NCI-H2081 treated with DMSO at 0.1 percent for 48 hours (cell line): Measurements from ENCODE around the gene PSMA7.
"Not testable (repeated sequence)": the region's sequence is repeated elsewhere in the genome, so short reads cannot be mapped to it uniquely, and the experiment has no call there.

ENCODE experiments used
- DNase-seq: peaks from one replicate; lab custom pipeline; 2025; lab: John Stamatoyannopoulos, UW

Gene PSMA7

GRCh38 chr20:62155428-62156253 is 12.4 kb upstream of the PSMA7 start:
- DNase-seq = no peak

DNA sequence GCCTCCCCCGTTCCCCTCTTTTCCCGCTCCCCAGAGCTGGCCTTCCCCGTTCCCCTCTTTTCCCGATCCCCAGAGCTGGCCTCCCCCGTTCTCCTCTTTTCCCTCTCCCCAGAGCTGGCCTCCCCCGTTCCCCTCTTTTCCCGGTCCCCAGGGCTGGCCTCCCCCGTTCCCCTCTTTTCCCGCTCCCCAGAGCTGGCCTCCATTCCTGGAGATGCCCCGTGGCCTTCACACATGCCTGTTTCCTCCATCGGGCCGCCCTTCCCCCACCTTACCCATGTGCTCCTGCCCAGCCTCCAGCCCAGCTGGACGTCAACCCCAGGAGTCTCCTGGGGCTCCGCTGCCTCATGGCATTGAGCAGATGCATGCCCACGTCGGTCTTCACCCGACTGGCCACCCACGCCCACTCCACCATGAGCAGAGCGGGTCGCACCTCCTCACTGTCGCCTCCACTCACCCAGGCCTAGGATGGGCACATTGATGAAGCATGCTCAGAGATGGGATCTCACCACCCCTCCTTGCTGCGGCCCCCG is 8.7 kb upstream of the PSMA7 start:
- no peak for DNase-seq

DNA sequence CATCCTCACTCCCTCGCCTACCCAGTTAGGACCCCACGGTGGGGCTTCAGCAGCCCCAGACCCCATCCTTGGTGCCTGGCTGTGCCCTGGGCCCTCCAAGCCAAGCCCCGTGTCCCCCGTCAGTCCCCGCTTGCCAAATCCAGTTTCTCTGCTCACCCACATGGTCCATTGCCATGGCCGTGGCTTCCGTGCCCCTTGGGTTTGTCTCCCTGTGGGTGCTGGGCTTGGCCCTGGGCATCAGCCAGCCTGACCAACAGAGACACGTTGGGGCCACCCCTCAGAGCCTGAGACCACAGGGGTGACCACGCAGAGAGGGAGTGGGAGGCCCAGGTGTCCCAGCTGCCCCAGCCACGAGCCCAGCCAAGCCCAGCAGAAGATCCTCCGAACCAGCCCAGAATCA is 8.0 kb upstream of the PSMA7 start:
- no peak for DNase-seq

DNA sequence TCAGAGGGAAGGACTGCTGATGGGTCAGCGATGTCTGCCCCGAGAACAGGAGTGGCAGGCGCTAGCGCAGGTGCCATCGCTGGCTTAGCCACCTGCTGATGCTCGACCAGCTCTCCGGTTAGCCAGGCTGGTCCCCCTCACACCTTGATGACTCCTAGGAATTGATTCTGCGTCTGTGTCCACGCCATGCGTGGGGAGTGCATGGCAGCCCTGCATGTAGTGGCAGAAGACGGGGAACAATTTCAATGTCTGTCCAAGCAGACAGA is 7.0 kb upstream of the PSMA7 start:
- DNase-seq = no peak

- DNase-seq = no peak
These were observed 6.5 kb upstream of the PSMA7 start for GRCh38 chr20:62149532-62150309.

GRCh38 chr20:62148908-62149314 is 5.7 kb upstream of the PSMA7 start:
- no peak for DNase-seq

DNA sequence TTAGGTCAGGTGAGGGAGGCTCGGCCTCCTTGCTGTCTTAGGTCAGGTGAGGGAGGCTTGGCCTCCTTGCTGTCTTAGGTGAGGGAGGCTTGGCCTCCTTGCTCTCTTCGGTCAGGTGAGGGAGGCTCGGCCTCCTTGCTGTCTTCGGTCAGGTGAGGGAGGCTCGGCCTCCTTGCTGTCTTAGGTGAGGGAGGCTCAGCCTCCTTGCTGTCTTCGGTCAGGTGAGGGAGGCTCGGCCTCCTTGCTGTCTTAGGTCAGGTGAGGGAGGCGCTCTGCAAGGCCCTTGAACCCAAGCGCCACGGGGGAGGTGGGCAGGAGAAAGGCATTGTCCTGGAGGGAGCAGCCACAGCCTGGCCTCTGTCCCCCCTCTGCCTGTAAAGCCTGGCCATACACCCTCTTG is 5.2 kb upstream of the PSMA7 start:
- not testable (repeated sequence) for DNase-seq

- DNase-seq = no peak
These were observed 4.3 kb upstream of the PSMA7 start for GRCh38 chr20:62147528-62147927.

- no peak for DNase-seq
These were observed 3.9 kb upstream of the PSMA7 start for GRCh38 chr20:62147125-62147524.

DNA sequence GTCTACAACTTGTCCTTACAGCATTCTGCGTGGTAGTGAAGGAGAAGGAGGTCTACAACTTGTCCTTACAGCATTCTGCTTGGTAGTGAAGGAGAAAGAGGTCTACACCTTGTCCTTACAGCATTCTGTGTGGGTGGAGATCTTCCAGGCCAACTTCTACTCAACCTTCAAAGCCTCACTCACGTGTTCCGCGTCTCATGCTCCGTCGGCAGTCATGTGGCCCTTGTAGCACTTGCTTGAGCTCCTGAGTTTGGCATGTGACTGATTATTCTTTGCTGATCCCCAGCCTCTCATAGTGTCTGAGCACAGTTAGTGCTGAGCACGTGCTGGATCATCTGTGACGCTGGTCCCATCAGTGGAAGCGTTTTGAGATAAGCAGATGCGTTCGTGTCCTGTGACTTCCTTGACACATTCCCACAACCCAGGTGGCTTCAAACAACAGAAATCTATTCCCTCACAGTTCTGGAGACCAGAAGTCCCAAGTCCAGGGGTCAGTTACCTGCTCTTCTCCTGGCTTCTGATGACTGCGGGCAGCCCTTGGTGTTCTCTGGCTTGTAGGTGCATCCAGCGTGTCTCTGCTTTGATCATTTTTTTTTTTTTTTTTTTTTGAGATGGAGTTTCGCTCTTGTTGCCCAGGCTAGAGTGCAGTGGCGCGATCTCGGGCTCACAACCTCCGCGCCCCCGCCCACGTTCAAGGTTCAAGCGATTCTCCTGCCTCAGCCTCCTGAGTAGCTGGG is 3.0 kb upstream of the PSMA7 start:
- DNase-seq = no peak

GRCh38 chr20:62145688-62146018 is 2.5 kb upstream of the PSMA7 start:
- no peak for DNase-seq

GRCh38 chr20:62143957-62144825 is 997 bp upstream of the PSMA7 start:
- DNase-seq = no peak

GRCh38 chr20:62142252-62143080 is 728 bp downstream of the PSMA7 start:
- DNase-seq = no peak

GRCh38 chr20:62141397-62142251 is 1.6 kb downstream of the PSMA7 start:
- no peak for DNase-seq

DNA sequence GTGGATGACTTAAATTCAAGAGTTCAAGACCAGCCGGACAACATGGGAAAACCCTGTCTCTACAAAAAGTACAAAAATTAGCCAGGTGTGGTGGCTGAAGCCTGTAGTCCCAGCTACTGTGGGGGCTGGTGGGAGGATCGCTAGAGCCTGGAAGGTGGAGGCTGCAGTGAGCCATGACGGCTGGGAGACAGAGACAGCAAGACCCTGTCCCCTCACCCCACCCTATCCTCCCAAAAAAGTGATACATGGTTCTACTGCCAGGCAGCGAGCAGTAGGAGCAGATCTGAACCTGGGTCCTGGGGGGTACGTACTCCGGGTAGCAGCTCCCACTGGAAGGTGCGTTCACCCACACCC is 2.2 kb downstream of the PSMA7 start:
- no peak for DNase-seq

DNA sequence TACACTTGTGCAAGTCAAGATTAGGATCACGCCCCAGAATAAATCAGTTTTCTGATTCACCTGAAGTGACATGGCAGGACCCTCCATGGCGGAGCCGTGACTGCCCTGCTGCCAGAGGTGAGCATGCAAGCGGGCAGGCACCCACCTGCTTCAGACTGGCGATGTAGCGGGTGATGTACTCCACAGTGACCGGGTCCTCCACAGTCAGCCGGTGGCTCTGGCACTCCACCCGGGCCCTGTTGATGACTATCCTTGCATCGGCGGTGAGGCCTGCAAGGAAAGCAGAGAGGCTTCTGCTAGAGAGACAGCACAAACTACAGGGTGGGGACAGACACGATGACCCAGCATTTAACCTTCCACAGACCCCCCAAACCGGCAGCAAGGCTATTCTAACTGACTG is 3.6 kb downstream of the PSMA7 start:
- no peak for DNase-seq

GRCh38 chr20:62138912-62139311 is 4.3 kb downstream of the PSMA7 start:
- no peak for DNase-seq

DNA sequence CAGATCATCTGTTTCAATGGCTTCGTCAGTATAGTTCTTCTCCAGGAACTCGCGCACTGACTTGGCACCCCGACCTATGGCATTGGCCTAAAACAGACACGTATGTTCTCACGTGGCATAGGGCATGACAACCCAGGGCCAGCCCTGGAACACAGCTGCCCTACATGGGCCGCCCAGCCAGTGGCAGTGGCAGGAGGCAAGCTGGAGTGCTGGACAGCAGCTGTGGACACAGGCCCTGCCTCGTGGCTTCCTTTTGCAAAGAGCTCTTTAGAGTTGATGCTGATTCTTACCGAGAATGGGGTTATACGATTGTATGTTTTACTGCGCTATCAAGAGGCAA is 5.0 kb downstream of the PSMA7 start:
- DNase-seq = no peak

- DNase-seq = no peak
These were observed 5.6 kb downstream of the PSMA7 start for GRCh38 chr20:62137478-62138203.

DNA sequence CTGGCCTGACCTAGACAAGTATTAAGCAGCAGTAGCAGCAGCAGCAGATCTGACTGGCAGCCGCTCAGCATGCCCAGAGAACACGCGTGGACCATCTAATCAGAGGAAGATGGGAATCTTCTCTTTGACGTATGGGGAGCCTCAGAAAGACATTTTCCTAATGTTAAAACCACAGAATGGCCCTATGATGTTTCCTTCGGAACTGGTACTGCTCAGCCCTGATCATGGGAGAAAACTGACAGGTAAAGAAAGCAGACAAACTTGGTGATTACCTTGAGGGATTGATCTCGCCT is 6.2 kb downstream of the PSMA7 start:
- DNase-seq = no peak
